Right renal pelvis (tissue), 4 donors: ENCODE measurements around the gene ATRAID. TPM values are rescaled to one million over a fixed set of nuclear protein-coding genes. Genes with fewer than 3 reads are reported as not detected.
"Not testable (repeated sequence)": the region's sequence is repeated elsewhere in the genome, so short reads cannot be mapped to it uniquely, and the experiment has no call there.

Source experiments
- DNase-seq, 4 donors: peaks; one replicate each; pipeline ENCODE4 v3.0.0-alpha.2; 2013; ENCODE audit warnings: low read depth in 4 of 4, low spot score in 3 of 4, missing footprints in 1 of 4
- polyA plus RNA-seq, 4 donors: library from polyadenylated mRNA; unstranded; fragments of 120-200 nt; gene quantifications; one replicate each; pipeline ENCODE4 v1.2.1, GENCODE V29; 2013; ENCODE audit not compliant: insufficient read length in 4 of 4

ATRAID gene
- polyA plus RNA-seq, 4 donors = 157 to 190 (median 171) TPM

- peak in 2 of 4 donors; percentile 33 to 43 for DNase-seq
Observed at GRCh38 chr2:27191070-27191829, 20.6 kb upstream of the ATRAID start.

DNA sequence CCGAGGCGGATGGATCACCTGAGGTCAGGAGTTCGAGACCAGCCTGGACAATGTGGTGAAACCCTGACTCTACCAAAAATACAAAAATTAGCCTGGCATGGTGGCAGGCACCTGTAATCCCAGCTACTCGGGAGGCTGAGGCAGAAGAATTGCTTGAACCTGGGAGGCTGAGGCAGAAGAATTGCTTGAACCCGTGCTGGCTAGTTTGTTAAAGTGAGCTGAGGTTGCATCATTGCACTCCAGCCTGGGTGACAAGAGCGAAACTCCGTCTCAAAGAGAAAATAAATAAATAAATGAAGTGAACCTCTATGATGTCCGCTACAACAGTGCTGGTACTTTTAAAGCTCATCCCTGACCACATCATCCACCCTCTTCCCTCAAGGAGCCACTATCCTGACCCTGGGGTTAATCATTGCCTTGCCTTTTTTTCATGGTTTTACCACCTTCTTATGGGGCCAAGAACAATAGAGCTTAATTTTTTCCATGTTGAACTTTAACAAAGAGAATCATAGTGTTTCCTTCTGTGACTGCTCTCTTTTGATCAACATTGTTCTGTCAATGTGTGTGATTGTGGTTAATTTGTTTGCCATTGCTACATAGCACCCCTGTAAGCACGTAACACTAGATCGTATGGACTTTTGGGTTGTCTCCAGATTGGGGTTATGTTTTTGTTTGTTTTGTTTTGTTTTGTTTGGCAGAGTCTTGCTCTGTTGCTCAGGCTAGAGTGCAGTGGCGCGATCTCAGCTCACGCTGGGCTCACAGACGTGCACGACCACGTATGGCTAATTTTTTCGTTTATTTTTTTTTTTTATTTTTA lies 17.1 kb upstream of the ATRAID start:
- no peak for DNase-seq

DNA sequence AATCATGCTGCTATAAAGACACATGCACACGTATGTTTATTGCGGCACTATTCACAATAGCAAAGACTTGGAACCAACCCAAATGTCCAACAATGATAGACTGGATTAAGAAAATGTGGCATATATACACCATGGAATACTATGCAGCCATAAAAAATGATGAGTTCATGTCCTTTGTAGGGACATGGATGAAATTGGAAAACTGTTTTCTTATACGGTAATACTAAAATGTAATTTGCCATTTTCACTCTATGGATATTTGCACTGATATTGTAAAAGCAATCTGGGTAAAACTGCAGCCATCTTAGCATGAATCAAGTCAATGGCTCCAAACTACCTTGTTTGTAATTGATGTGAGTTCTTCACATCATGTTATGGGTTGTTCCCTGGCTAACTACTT lies 16.0 kb upstream of the ATRAID start:
- DNase-seq = not testable (repeated sequence)

DNA sequence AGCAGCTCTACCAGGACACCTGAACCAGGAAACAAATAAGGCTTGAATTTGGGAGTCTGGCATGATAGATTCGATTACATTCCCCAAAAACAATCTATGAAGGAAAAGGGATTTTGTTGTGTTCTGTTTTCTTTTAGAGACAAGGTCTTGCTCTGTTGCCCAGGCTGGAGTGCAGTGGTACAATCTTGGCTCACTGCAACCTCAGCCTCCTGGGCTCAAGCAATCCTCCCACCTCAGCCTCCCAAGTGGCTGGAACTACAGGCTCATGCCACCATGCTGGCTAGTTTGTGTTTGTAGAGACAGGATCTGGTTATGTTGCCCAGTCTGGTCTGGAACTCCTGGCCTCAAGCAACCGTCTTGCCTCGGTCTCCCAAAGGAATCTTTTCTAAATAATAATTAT lies 13.8 kb upstream of the ATRAID start:
- DNase-seq = not testable (repeated sequence)

GRCh38 chr2:27198627-27199026 lies 13.2 kb upstream of the ATRAID start:
- DNase-seq = no peak

GRCh38 chr2:27199241-27199640 lies 12.6 kb upstream of the ATRAID start:
- DNase-seq = no peak

DNA sequence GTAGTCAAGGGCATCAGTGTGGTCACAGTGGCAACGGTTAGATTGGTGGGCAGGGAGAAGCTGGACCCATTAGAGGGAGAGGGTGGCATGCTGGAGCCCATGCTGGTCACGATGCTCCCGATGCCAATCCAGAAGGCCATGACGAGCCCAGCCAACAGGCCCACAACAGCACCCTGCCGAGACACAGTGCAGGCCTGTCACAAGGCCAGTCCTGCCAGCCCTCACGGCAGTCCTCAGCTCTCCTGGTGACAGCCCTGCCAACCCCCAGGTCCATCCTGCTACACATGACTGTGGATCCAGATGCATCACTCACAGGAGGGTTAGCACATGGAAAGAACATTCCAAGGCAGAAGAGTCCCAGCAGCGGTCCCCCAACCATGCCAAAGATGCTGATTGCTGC lies 10.2 kb upstream of the ATRAID start:
- DNase-seq = no peak

DNA sequence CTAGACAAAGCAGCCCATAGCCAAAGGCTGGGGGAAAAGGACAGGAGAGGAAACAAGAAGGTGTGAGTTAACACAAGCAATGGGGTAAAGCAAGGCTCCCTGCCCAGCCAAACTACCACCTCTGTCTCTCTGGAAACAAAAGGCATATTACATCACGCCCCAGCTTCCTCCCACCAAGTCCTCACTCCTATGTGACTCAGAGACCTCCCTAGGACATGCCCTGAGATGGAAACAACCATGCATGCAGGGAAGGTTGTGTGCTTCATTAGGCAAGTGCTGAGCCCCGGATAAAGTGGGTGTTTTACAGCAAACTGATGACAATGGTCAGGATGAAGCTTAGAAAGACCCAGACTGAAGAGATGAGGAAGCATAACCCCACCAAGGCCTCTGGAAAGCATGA lies 9.0 kb upstream of the ATRAID start:
- DNase-seq = no peak

GRCh38 chr2:27203741-27204140 lies 8.1 kb upstream of the ATRAID start:
- no peak for DNase-seq

DNA sequence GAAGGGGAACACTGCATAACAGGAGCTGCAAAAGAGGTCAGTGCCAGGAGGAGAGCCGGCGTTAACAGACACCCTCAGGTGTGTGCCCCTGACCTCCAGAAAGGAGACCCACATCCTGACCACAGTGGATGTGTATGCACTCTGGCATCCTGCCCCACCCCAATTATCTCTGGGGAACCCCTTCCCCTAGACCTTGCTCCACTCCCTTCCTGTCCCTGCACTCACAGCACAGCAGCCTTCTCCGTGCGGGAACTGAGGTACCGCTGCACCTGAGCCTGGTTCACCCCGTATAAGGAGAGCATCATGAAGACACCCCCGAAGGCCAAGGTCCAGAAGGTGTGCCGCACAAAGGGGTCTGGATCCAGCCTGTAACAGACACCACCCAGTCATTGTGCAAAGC lies 7.3 kb upstream of the ATRAID start:
- no peak for DNase-seq

DNA sequence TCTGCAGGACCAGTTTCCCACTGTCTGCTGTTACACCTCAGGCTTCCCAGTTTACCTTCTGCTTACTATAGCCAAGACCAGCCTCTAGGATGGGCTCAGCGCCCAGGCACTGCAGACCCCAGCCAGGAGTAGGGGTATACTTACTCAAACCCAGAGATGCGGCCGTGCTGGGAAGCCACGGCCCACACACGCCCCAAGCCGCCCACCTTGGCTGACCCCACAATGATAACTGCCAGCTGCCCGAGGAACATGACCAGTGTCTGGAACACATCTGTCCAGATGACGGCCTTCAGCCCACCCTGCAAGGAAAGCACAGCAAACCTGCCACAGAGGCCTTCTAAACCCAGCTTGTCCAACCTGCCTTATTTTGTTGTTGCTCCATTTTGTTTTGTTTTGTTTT lies 6.6 kb upstream of the ATRAID start:
- no peak for DNase-seq

GRCh38 chr2:27206346-27206745 lies 5.5 kb upstream of the ATRAID start:
- DNase-seq = no peak

- DNase-seq = no peak
Observed at GRCh38 chr2:27208486-27209050, 3.3 kb upstream of the ATRAID start.

DNA sequence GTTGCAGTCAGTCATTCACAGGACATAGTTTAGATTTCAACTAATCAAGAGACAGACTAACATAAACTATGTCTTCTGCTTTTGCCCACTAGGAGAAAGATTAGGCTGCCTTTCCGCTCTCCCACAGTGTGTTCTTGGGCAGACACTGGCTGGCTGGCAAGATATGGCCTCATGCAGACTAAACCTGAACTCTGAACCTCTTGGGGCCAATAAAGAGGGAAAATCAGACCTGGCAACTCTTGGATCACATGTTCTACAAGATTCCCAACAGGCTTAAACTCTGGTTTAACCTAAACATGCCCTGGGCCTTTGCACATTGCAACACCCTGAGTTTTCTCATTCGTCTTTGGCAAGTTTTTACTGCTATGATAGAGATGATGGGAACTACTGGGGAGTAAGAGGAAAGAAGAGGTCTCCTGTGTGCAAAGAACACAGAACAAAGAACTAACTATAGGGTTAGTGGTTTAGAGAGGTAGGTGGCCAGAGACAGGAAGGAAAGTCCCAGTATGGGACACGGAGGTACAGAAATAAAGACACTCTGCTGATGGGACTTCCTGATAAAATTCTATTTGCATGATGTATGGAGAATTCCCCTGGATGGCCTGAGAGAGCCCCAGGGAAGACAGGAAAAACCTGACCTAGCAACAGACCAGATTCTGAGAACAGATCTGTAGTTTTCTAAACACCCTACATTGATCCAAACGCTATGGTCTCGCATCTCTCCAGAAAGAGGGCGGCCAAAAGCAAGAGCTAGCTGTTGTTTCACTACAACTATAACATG lies 2.0 kb upstream of the ATRAID start:
- no peak for DNase-seq

DNA sequence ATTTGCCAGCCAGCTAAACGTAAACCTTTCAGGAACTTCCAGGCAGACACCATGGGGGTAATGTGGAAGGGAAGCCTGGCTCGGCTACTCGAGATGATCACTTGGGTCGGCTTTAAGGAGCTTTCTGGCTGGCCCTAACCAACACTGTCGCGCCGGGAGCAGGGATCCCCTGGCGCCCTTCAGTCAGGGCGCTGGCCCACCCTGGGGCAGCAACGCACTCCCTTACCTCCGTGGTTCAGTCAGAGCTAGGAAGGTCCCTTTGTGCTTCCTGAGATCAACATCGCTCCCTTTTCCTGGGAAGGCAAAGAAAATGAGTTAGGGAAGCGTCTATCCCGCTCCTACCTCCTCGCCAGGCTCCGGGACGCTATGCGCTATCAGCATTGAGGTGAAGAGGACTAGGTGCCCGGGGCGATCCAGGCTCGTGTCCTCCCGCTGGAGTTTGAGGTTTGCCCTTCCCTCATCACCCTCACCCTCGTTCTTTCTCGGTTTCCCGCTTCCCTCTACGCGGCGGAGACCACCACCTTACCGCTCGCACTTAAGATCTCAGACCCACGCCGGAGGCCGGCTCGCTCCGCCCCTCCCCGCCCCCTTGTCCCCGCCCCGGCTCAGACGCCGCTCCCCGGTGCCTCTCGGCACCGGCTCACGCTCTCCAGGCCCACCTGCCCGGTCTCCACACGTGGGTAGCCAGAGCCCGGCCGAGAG lies 449 bp upstream of the ATRAID start:
- DNase-seq = no peak

- peak in 2 of 4 donors; percentile 31 to 68 for DNase-seq
Observed at GRCh38 chr2:27212626-27213471, 1.0 kb downstream of the ATRAID start.

DNA sequence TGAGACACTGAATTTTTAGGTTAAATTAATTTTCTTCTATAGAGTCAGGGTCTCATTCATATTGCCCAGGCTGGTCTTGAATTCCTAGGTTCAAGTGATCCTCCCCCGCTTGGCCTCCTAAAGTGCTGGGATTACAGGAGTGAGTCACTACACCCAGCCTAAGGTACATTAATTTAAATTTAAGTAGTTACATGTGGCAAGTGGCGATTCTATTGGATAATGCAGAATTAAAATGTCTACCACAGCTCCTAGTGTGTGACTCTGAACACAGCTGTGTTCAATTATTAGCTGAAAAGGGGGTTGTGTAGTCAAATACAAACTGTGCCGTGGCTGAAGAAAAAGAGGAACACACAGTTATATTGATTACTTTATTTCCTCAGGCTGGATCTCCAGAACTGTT lies 3.1 kb downstream of the ATRAID start:
- no peak for DNase-seq

- no peak for DNase-seq
Observed at GRCh38 chr2:27216416-27217137, 4.7 kb downstream of the ATRAID start.
